Neural cell (in vitro differentiated cells): ENCODE results near the gene ANKMY1. TPM values are rescaled to one million over a fixed set of nuclear protein-coding genes. Genes with fewer than 3 reads are reported as not detected.

Experiments used
- H2AFZ ChIP-seq: fragments of 200-600, 300-800 bp; sonication (generic), shearing (Covaris generic); 2 replicates; pipeline ENCODE4 v1.6.0; 2014; ENCODE audit warnings: low read depth, mild to moderate bottlenecking, antibody characterized with exemption, low read length, moderate library complexity
- H3F3A ChIP-seq: fragments of 200-600 bp; shearing (Covaris generic); 2 replicates; pipeline ENCODE4 v1.6.1; 2016; ENCODE audit warnings: mild to moderate bottlenecking, moderate library complexity, mixed read lengths, antibody characterized with exemption, low read length; ENCODE audit not compliant: insufficient read depth, poor library complexity, severe bottlenecking
- H3K27ac ChIP-seq: fragments of 200-600, 300-800 bp; sonication (generic), shearing (Covaris generic); 2 replicates; pipeline ENCODE4 v1.5.1; 2014; ENCODE audit warnings: mild to moderate bottlenecking, low read length, moderate library complexity
- H3K27me3 ChIP-seq: fragments of 300-800, 200-600 bp; sonication (generic), shearing (Covaris generic); 2 replicates; pipeline ENCODE4 v1.6.0; 2014; ENCODE audit warnings: mild to moderate bottlenecking, low read depth, low read length, moderate library complexity; ENCODE audit not compliant: insufficient read depth
- H3K36me3 ChIP-seq: fragments of 300-800, 200-600 bp; sonication (generic), shearing (Covaris generic); 2 replicates; pipeline ENCODE4 v1.5.1; 2014; ENCODE audit warnings: mild to moderate bottlenecking, antibody characterized with exemption, low read length, moderate library complexity; ENCODE audit not compliant: insufficient read depth
- H3K4me2 ChIP-seq: fragments of 300-800, 200-600 bp; sonication (generic), shearing (Covaris generic); 2 replicates; pipeline ENCODE4 v1.6.0; 2014; ENCODE audit warnings: mild to moderate bottlenecking, low read length
- H3K4me3 ChIP-seq: fragments of 300-800, 200-600 bp; sonication (generic), shearing (Covaris generic); 2 replicates; pipeline ENCODE4 v1.5.1; 2014; ENCODE audit warnings: mild to moderate bottlenecking, low read length, moderate library complexity
- H3K79me2 ChIP-seq: fragments of 200-600 bp; shearing (Covaris generic); replicated peaks from 2 replicates; pipeline ENCODE4 v1.6.0; 2014; ENCODE audit warnings: mild to moderate bottlenecking, low read length, moderate library complexity; ENCODE audit not compliant: insufficient read depth
- H3K9ac ChIP-seq: fragments of 300-800, 200-600 bp; sonication (generic), shearing (Covaris generic); 2 replicates; pipeline ENCODE4 v1.6.1; 2016; ENCODE audit warnings: mild to moderate bottlenecking, low read length, mixed read lengths
- H3K9me2 ChIP-seq: fragments of 200-600 bp; shearing (Covaris generic); 2 replicates; pipeline ENCODE4 v1.6.1; 2016; ENCODE audit warnings: mild to moderate bottlenecking, low read length, mixed read lengths; ENCODE audit not compliant: insufficient read depth
- H3K9me3 ChIP-seq: fragments of 200-600, 300-800 bp; sonication (generic), shearing (Covaris generic); 2 replicates; pipeline ENCODE4 v1.6.1; 2016; ENCODE audit warnings: mild to moderate bottlenecking, mixed run types, low read length, moderate library complexity, mixed read lengths
- H4K20me1 ChIP-seq: fragments of 200-600 bp; shearing (Covaris generic); 2 replicates; pipeline ENCODE4 v1.6.1; 2016; ENCODE audit warnings: mild to moderate bottlenecking, mixed run types; ENCODE audit not compliant: insufficient read depth
- CTCF ChIP-seq: fragments of 450-650 bp; IDR thresholded peaks from 2 replicates; pipeline ENCODE4 v1.5.1; 2014; ENCODE audit warnings: antibody characterized with exemption, mild to moderate bottlenecking, moderate library complexity; ENCODE audit not compliant: poor library complexity, severe bottlenecking
- EP300 ChIP-seq: fragments of 450-650 bp; conservative IDR thresholded peaks from 2 replicates; pipeline ENCODE4 v1.6.1; 2014; ENCODE audit warnings: antibody characterized with exemption, mild to moderate bottlenecking, moderate library complexity; ENCODE audit not compliant: poor library complexity, severe bottlenecking
- EZH2 ChIP-seq: fragments of 200-600, 300-800 bp; shearing (Covaris generic), sonication (generic); IDR thresholded peaks from 2 replicates; pipeline ENCODE4 v1.6.1; 2014; ENCODE audit warnings: antibody characterized with exemption, low read length, borderline replicate concordance, mild to moderate bottlenecking; ENCODE audit not compliant: insufficient read depth, poor library complexity, severe bottlenecking
- MXI1 ChIP-seq: fragments of 450-650 bp; conservative IDR thresholded peaks from 2 replicates; pipeline ENCODE4 v1.6.1; 2014; ENCODE audit warnings: antibody characterized with exemption, mild to moderate bottlenecking; ENCODE audit not compliant: poor library complexity, severe bottlenecking
- POLR2AphosphoS5 ChIP-seq: IDR thresholded peaks from 2 replicates; pipeline ENCODE4 v1.6.1; 2012
- RAD21 ChIP-seq: fragments of 450-650 bp; conservative IDR thresholded peaks from 2 replicates; pipeline ENCODE4 v1.6.1; 2014; ENCODE audit warnings: antibody characterized with exemption, mild to moderate bottlenecking, moderate library complexity
- REST ChIP-seq: IDR thresholded peaks from 2 replicates; pipeline ENCODE4 v1.6.1; 2012; ENCODE audit warnings: borderline replicate concordance
- SMC3 ChIP-seq: fragments of 450-650 bp; conservative IDR thresholded peaks from 2 replicates; pipeline ENCODE4 v1.6.1; 2014; ENCODE audit warnings: antibody characterized with exemption, mild to moderate bottlenecking, moderate library complexity; ENCODE audit not compliant: poor library complexity
- TAF1 ChIP-seq: IDR thresholded peaks from 2 replicates; pipeline ENCODE4 v1.6.1; 2012; ENCODE audit warnings: low read depth
- polyA plus RNA-seq: library from polyadenylated mRNA; depleted of rRNA; stranded (reverse); fragments of >200 nt; gene quantifications from 2 replicates; pipeline ENCODE4 v1.2.3, GENCODE V29; 2014

The ANKMY1 gene
- polyA plus RNA-seq, 1 donor from 2014 or later = 6.6 TPM

- TF ChIP-seq TAF1 = peak; percentile 22
Observed at GRCh38 chr2:240568678-240569522, 11.1 kb upstream of the ANKMY1 start (continued).

- H3K9me3 ChIP-seq = no peaks in the 10 kb centered on the region
- peaks cover 3% of the 10 kb centered on the region for H3F3A ChIP-seq
- H3K36me3 ChIP-seq = no peaks in the 10 kb centered on the region
- TF ChIP-seq POLR2AphosphoS5 (peak; percentile 44), SMC3 (no peak), MXI1 (peak; percentile 83)
- H4K20me1 ChIP-seq = no peaks in the 10 kb centered on the region
- H3K27me3 ChIP-seq = no peaks in the 10 kb centered on the region
- H3K4me3 ChIP-seq = peak within 1 kb of the TSS; percentile 91
- peak within 1 kb of the TSS; percentile 83 for H3K4me2 ChIP-seq
- H3K9ac ChIP-seq = peak within 1 kb of the TSS; percentile 74
- no peaks in the 10 kb centered on the region for H3K9me2 ChIP-seq
- peaks cover 6% of the 10 kb centered on the region for H3K79me2 ChIP-seq
- H2AFZ ChIP-seq = no peak within 1 kb of the TSS
- H3K27ac ChIP-seq = peak within 1 kb of the TSS; percentile 58
Observed at GRCh38 chr2:240567872-240568677, 10.3 kb upstream of the ANKMY1 start, which contains the start of gene RNPEPL1. TSS of gene RNPEPL1 (plus strand) at chr2:240568484. CDS start at chr2:240568587, 103 bp downstream.

GRCh38 chr2:240567137-240567871 is 9.5 kb upstream of the ANKMY1 start:
- H3K27me3 ChIP-seq = no peaks in the 10 kb centered on the region
- peak overlapping the region; percentile 74 for H3K9ac ChIP-seq
- peaks cover 6% of the 10 kb centered on the region for H3K79me2 ChIP-seq
- peak overlapping the region; percentile 78 for H3K4me2 ChIP-seq
- no peak overlapping the region for H2AFZ ChIP-seq
- peak overlapping the region; percentile 91 for H3K4me3 ChIP-seq
- H3K9me2 ChIP-seq = no peaks in the 10 kb centered on the region
- TF ChIP-seq CTCF (no peak), TAF1 (no peak), EP300 (no peak), POLR2AphosphoS5 (no peak), RAD21 (no peak), MXI1 (no peak), SMC3 (no peak), EZH2 (no peak), REST (no peak)
- no peaks in the 10 kb centered on the region for H3K9me3 ChIP-seq
- H4K20me1 ChIP-seq = no peaks in the 10 kb centered on the region
- peak overlapping the region; percentile 58 for H3K27ac ChIP-seq
- no peaks in the 10 kb centered on the region for H3K36me3 ChIP-seq
- peaks cover 3% of the 10 kb centered on the region for H3F3A ChIP-seq
